HepG2 (cell line): ENCODE data around the gene GFPT2. TPM values are rescaled to one million over a fixed set of nuclear protein-coding genes. Genes with fewer than 3 reads are reported as not detected.

Source experiments
- DPF2 ChIP-seq: sonication (generic); formaldehyde crosslinking; IDR thresholded peaks from 2 replicates; pipeline ENCODE4 v1.4.0; 2020; ENCODE audit warnings: mild to moderate bottlenecking, low read depth, missing genetic modification reagents, borderline replicate concordance
- EEA1 ChIP-seq: sonication (generic); formaldehyde crosslinking; IDR thresholded peaks from 2 replicates; pipeline ENCODE4 v1.5.1; 2020; ENCODE audit warnings: mild to moderate bottlenecking, missing genetic modification reagents, borderline replicate concordance
- KDM6A ChIP-seq: IDR thresholded peaks from 2 replicates; pipeline ENCODE4 v1.6.1; 2016; ENCODE audit warnings: low read depth
- NCOA2 ChIP-seq: sonication (generic); formaldehyde crosslinking; IDR thresholded peaks from 2 replicates; pipeline ENCODE4 v1.8.0; 2022; ENCODE audit warnings: inconsistent platforms
- PAXIP1 ChIP-seq: sonication (generic); formaldehyde crosslinking; conservative IDR thresholded peaks from 2 replicates; pipeline ENCODE4 v1.4.0; 2020; ENCODE audit warnings: mild to moderate bottlenecking, missing genetic modification reagents, moderate library complexity
- SMYD3 ChIP-seq: sonication (generic); formaldehyde crosslinking; IDR thresholded peaks from 2 replicates; pipeline ENCODE4 v1.8.1; 2023; ENCODE audit warnings: mild to moderate bottlenecking, missing genetic modification reagents
- SYNCRIP ChIP-seq: fragments of 200-400 bp; formaldehyde crosslinking; IDR thresholded peaks from 2 replicates; pipeline ENCODE4 v1.6.1; 2018; ENCODE audit warnings: mild to moderate bottlenecking, low read depth, low read length; ENCODE audit not compliant: insufficient read depth
- ZBTB44 ChIP-seq: sonication (generic); formaldehyde crosslinking; IDR thresholded peaks from 2 replicates; pipeline ENCODE4 v1.4.0; 2020; ENCODE audit warnings: missing genetic modification reagents
- ZFP36L2 ChIP-seq: sonication (generic); formaldehyde crosslinking; IDR thresholded peaks from 2 replicates; pipeline ENCODE4 v1.4.0; 2020; ENCODE audit warnings: missing genetic modification reagents
- ZNF225 ChIP-seq: sonication (generic); formaldehyde crosslinking; IDR thresholded peaks from 2 replicates; pipeline ENCODE4 v1.4.0; 2020; ENCODE audit warnings: mild to moderate bottlenecking, missing genetic modification reagents
- ZNF563 ChIP-seq: sonication (generic); formaldehyde crosslinking; IDR thresholded peaks from 2 replicates; pipeline ENCODE4 v1.8.0; 2022; ENCODE audit warnings: mild to moderate bottlenecking, moderate library complexity, missing genetic modification reagents
- ZNF598 ChIP-seq: sonication (generic); formaldehyde crosslinking; IDR thresholded peaks from 2 replicates; pipeline ENCODE4 v1.5.1; 2020; ENCODE audit warnings: mild to moderate bottlenecking, missing genetic modification reagents, borderline replicate concordance
- ZNF678 ChIP-seq: sonication (generic); formaldehyde crosslinking; IDR thresholded peaks from 2 replicates; pipeline ENCODE4 v1.4.0; 2020; ENCODE audit warnings: mild to moderate bottlenecking, missing genetic modification reagents
- polyA plus RNA-seq, 8 experiments: library from polyadenylated mRNA; depleted of rRNA in 3 of 8; stranded (reverse) in 7 of 8; unstranded in 1 of 8; fragments of >200 nt; fragmentation: Illumina TruSeq in 4 of 8; extraction: Trizol in 4 of 8; gene quantifications; 2 replicates each; pipeline versions ENCODE4 v1.2.1 to v1.2.3, GENCODE V29; 2011 to 2016; ENCODE audit warnings: low read depth in 4 of 8, missing spikeins in 1 of 8, mixed read lengths in 1 of 8; ENCODE audit not compliant: insufficient read depth in 1 of 8
- total RNA-seq, 5 experiments: library from RNA; depleted of rRNA; stranded (reverse); fragments of >200 nt; fragmentation: Illumina TruSeq; extraction: Trizol; gene quantifications; 2 replicates each; pipeline ENCODE4 v1.2.3, GENCODE V29; 2016; ENCODE audit warnings: low read depth in 1 of 5
- TF ChIP-seq, protein P1 (sequence below), 2 experiments: sonication (generic) in 1 of 2; formaldehyde crosslinking in 1 of 2; IDR thresholded peaks; 2 replicates each; pipeline versions ENCODE4 v1.5.1 to v1.6.1; 2011 to 2020; ENCODE audit warnings: borderline replicate concordance in 1 of 2, low read depth in 1 of 2, low read length in 1 of 2, mild to moderate bottlenecking in 1 of 2, missing genetic modification reagents in 1 of 2, moderate library complexity in 1 of 2
- TF ChIP-seq, protein P2 (sequence below): sonication (generic); formaldehyde crosslinking; IDR thresholded peaks from 2 replicates; pipeline ENCODE4 v1.5.0; 2020; ENCODE audit warnings: mild to moderate bottlenecking, missing genetic modification reagents, borderline replicate concordance
- TF ChIP-seq, protein P3 (sequence below): sonication (generic); formaldehyde crosslinking; IDR thresholded peaks from 2 replicates; pipeline ENCODE4 v1.9.0; 2021; ENCODE audit warnings: missing genetic modification reagents, mild to moderate bottlenecking, borderline replicate concordance

GFPT2 gene
- total and polyA plus RNA-seq, 2 of the 13 experiments (the other 11 are each of a cell fraction or from before 2014, with no cell fraction given), result 0.18 TPM

DNA sequence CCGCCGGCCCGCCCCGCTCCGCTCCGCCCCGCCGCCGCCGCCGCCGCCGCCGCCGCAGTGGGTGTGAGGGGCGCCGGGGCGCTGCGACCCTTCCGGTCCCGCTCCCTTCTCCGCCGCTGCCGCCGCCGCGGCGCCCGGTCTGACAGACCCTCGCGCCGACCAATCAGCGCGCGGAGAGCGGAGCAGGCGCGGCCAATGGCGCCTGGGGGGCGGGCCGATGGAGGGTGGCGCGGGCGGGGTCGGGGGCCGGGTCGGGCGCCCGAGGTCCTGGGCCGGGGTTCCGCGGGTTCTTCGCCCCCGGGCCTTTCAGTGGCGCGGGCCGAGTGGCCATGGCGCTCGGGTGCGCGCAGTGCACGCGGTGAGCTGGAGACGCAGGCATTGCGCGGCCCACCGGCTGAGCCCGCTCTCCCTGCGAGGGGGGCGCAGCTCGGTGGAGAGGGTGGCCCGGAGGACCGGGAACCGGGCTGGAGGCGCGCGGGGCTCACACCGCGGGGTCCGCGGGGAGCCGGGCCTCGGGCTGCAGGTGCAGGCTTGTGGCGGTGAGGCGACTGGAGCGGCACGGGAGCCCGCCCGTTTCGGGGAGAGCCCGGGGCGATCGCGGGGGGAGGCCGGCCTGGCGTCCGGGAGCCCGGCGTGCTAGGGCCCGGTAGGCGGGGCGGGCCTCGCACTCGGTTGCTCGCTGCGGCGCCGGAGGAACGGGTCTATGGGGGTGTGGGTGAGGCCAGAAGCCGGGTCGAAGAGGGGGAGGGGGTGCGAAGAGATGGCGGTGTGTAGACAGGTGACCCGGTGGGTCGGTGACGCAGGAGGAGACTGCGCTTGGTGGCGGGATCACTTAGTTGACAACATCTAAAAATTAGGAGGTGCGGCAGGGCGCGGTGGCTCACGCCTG is 60.9 kb downstream of the GFPT2 start, which contains the start of gene MAPK9 (continued):
- TF ChIP-seq, protein P1, sequence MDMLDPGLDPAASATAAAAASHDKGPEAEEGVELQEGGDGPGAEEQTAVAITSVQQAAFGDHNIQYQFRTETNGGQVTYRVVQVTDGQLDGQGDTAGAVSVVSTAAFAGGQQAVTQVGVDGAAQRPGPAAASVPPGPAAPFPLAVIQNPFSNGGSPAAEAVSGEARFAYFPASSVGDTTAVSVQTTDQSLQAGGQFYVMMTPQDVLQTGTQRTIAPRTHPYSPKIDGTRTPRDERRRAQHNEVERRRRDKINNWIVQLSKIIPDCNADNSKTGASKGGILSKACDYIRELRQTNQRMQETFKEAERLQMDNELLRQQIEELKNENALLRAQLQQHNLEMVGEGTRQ (IDR thresholded peaks at IDR 0.05; ENCODE audit: low read depth, low read length), result no peak
- TF ChIP-seq, protein P1 (CRISPR knock-in tag; IDR thresholded peaks at IDR 0.05; ENCODE audit: borderline replicate concordance), result no peak
- TF ChIP-seq ZNF598 (CRISPR knock-in tag) (no peak), SYNCRIP (no peak), DPF2 (CRISPR knock-in tag) (no peak), EEA1 (peak; percentile 32; the same call in 1 of the 2 replicates), ZNF678 (CRISPR knock-in tag) (no peak), ZFP36L2 (CRISPR knock-in tag) (no peak), NCOA2 (CRISPR knock-in tag) (no peak), PAXIP1 (CRISPR knock-in tag) (0 out of 2 replicates have a peak, but pooled peaks have one; percentile 13), SMYD3 (CRISPR knock-in tag) (no peak), ZNF563 (peak; percentile 77; the same call in 1 of the 2 replicates), KDM6A (CRISPR knock-in tag) (no peak), ZBTB44 (no peak), ZNF225 (CRISPR knock-in tag) (peak; percentile 38; the same call in 1 of the 2 replicates)
- TF ChIP-seq, protein P2, sequence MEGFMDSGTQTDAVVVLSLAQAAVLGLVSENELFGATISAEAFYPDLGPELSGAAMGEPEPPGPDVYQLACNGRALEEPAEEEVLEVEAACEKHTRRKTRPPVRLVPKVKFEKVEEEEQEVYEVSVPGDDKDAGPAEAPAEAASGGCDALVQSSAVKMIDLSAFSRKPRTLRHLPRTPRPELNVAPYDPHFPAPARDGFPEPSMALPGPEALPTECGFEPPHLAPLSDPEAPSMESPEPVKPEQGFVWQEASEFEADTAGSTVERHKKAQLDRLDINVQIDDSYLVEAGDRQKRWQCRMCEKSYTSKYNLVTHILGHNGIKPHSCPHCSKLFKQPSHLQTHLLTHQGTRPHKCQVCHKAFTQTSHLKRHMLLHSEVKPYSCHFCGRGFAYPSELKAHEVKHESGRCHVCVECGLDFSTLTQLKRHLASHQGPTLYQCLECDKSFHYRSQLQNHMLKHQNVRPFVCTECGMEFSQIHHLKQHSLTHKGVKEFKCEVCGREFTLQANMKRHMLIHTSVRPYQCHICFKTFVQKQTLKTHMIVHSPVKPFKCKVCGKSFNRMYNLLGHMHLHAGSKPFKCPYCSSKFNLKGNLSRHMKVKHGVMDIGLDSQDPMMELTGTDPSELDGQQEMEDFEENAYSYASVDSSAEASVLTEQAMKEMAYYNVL (CRISPR knock-in tag), result no peak
- TF ChIP-seq, protein P3, sequence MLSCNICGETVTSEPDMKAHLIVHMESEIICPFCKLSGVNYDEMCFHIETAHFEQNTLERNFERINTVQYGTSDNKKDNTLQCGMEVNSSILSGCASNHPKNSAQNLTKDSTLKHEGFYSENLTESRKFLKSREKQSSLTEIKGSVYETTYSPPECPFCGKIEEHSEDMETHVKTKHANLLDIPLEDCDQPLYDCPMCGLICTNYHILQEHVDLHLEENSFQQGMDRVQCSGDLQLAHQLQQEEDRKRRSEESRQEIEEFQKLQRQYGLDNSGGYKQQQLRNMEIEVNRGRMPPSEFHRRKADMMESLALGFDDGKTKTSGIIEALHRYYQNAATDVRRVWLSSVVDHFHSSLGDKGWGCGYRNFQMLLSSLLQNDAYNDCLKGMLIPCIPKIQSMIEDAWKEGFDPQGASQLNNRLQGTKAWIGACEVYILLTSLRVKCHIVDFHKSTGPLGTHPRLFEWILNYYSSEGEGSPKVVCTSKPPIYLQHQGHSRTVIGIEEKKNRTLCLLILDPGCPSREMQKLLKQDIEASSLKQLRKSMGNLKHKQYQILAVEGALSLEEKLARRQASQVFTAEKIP (CRISPR knock-in tag), result no peak
